Measurements from ENCODE around the gene PLA2G2F.

- TF ChIP-seq SREBF2 (IDR thresholded peaks at IDR 0.05) (no peak), RNF2 (IDR thresholded peaks at IDR 0.05; ENCODE audit: borderline replicate concordance, low read depth) (no peak), MYC (IDR thresholded peaks at IDR 0.05; ENCODE audit: borderline replicate concordance, low read length) (no peak), ZFP36 (IDR thresholded peaks at IDR 0.05; ENCODE audit: borderline replicate concordance, partially characterized antibody) (no peak), SMC3 (IDR thresholded peaks at IDR 0.05) (no peak), CTCF (IDR thresholded peaks at IDR 0.05) (no peak), BHLHE40 (IDR thresholded peaks at IDR 0.05; ENCODE audit: low read depth, low read length) (no peak), RFX5 (IDR thresholded peaks at IDR 0.05) (no peak), POLR2A (IDR thresholded peaks at IDR 0.05; ENCODE audit: low read length) (no peak), HOXA7 (CRISPR knock-in tag; IDR thresholded peaks at IDR 0.05) (no peak), EP300 (IDR thresholded peaks at IDR 0.05) (no peak), JUN (IDR thresholded peaks at IDR 0.05) (no peak)
These were observed 30.6 kb upstream of the PLA2G2F start for GRCh38 chr1:20108366-20109123.
